RCC 7860 (cell line): Measurements from ENCODE around the gene GFOD1.
"Not testable (repeated sequence)": the region's sequence is repeated elsewhere in the genome, so short reads cannot be mapped to it uniquely, and the experiment has no call there.

Experiments used
- DNase-seq: peaks from one replicate; pipeline ENCODE4 v3.0.0-alpha.2; 2015; ENCODE audit warnings: low spot score
- FAIRE-seq: peaks from 2 replicates; lab custom pipeline; 2012; peaks lifted over from hg19 to GRCh38; lab: Jason Lieb, UNC

The GFOD1 gene

DNA sequence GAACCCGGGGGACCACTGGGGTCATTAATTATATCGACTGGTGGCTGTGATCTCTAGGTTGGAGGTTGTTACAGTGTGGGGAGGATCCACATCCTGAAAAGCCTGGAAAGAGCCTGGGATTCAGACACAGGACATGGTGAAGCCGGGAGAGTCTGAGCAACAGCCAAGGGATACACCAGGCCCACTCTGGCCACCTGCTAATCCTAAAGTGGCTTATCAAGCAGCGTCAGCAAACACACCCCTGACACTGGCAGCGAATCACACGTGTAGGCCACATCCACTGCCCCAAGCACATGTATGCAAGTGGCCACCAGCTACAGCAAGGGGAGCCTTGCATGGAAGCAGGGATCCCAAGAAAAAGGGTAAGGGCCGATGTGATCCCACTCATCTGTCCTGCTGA is 41.0 kb downstream of the GFOD1 start:
- FAIRE-seq (no peak), DNase-seq (no peak)

- no peak for FAIRE-seq
- DNase-seq = no peak
These were observed 41.7 kb downstream of the GFOD1 start for GRCh38 chr6:13445744-13446115.

DNA sequence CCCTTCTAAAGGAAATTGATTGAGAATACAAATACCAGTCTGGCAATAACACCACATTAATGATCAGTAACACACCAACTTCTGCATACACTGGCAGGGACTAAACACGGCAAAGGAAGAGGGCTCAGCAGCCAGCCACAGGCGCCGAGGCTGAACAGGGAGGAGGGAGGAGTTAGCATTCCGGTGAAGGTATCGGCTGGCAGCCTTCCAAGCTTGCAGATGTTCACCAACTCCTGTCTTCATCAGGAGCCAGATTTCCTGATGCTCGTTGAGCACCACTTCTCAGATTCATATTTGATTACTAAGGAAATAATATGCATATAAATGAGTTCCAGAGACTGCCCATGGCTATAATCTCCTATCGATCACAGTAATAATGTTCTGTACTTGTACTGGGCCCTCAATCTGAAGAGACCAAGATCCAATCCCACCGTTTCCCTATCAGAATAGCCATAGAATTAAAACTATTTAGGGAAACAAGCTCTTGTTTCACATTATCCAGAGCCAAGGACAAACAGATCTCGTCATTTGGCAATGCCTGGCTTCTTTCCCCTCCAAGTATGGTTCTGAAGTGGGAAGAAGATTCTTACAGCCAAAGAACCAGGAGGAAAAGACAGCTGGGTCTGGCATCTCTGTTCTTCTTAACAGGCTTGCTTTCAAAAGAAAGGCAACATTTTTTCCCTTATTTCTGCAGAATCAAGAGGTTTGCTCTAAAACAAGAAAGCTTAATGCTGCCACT is 42.2 kb downstream of the GFOD1 start:
- FAIRE-seq (no peak), DNase-seq (no peak)

DNA sequence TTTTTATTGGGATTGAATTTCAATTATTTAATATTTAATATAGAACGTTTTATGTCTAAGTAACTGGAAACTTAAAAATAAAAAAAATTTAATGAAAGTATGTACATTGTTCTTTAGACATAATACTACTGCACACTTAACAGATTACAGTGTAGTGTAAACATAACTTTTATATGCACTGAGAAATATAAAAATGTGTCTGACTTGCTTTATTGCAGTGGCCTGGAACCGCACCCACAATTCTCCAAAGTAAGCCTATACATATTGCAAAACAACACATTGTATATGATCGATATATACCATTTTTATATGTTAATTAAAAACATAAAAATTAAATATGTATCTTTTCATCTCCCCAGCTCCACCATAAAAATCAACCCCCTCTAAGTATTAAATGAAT is 42.8 kb downstream of the GFOD1 start:
- DNase-seq (no peak), FAIRE-seq (no peak)

DNA sequence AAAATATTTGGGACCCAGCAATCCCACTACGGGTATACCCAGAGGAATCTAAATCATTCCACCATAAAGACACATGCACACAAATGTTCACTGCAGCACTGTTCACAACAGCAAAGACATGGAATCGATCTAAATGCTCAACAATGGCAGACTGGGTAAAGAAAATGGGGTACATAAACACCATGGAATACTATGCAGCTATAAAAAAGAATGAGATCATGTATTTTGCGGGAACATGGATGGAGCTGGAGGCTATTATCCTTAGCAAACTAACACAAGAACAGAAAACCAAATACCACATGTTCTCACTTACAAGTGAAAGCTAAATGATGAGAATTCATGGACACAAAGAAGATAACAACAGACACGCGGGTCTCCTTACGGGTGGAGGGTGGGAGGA is 43.4 kb downstream of the GFOD1 start:
- not testable (repeated sequence) for FAIRE-seq, DNase-seq

DNA sequence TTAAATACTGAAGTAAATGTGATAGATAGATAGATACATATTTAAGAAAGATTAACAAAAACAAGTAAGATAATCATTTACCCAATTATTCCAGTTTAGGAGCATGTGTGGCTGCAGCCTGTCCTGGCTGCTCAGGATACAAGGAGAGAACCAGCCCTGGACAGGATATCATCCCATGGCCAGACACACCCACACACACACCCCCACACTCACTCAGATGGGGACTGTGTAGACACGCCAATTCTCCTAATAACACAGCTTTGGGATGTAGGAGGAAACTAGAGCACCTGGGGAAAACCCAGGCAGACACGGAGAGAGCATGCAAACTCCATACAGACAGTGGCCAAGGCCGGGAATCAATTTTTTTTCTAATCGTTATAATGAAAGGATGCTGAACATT is 45.6 kb downstream of the GFOD1 start:
- DNase-seq (no peak), FAIRE-seq (no peak)

GRCh38 chr6:13439644-13440043 is 47.8 kb downstream of the GFOD1 start:
- FAIRE-seq = no peak
- DNase-seq = no peak

DNA sequence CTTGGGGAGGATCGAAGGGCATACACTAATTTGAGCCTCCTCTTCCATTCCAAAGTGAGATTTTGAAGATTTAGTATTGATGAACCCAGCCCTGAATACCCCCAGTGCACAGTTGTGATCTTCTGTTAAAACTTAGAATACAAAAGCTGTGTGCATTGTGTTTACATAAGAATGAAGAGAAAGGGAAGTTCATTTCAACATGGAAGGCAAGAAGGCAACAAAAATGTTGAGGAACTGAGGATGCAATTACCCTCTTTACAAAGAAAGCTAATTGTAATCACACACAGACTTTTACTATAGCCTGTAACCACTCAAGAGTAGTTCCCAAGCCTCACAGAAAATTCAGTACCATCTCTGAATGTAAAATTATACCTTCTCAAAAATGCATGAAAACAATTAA is 49.3 kb downstream of the GFOD1 start:
- FAIRE-seq (no peak), DNase-seq (no peak)

- no peak for DNase-seq
- no peak for FAIRE-seq
These were observed 50.0 kb downstream of the GFOD1 start for GRCh38 chr6:13437218-13437996.

DNA sequence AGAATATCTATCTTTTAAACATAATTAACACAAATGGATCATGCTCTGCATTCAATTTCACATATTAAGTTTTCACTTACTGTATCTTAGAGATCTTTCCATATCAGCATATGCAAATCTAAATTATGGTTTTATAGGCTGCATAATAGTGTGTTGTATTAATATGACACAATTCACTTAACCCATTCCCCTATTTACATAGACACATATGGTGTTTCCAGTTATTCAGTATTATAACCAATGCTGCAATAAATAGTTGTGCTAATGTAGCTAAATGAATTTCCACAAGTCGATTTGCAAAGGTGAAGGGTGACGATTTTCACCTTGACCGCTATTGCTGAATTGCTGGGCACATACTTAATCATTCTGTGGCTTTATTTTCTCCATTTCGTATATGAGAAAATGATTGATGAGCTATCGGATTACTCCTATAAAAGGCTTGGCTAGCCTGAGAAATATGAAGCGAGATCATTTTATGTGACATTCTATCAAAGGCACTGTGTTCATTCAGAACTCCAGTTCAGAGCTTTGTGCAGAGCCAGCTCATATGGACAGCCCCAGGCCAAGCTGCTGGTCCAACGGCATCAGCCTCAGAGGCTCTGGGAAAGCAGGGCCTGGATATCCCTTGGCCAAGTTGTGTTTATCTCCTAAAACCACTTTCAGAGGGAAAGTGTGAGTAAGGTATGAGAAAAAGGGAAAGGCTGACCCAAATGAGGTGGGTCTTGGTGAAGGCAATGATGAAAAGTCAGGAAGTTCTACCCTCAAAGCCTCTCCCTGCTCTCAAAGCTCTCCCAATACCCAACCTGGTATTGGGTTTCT is 50.8 kb downstream of the GFOD1 start:
- no peak for FAIRE-seq
- no peak for DNase-seq

DNA sequence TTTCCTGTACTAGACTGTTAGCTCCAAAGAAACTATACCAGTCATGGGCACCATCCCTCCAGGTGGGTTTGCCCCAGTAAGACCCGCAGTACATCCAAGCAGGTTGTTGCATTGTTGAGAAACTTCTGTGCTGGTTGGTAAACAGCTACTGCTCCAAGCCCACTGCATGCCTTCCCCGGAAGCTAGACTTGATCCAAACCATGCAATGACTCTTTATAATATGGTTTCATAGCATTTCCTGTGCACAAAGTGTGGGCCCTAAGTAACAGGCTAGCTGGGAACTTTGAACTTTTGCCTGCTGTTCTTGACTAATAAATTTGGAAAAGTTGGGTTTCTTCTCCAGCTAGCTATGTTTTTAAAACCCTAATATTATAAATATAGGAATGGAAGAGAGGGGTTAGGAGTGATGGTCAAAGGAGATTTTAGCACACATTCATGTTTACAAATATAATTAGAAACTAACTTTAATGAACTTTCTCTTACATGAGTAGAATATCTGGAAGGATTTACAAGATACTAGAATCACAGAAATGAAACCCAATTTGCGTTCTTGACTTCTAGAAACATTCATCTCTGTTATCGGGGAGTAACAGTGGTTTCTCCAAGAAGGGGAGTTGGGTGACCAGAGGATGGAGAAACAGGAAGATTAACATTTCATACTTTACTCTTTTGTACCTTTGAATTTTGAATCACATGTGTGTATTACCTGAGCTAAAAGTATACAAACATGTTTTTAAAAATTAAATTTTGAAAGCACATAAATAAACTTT is 51.7 kb downstream of the GFOD1 start:
- FAIRE-seq (no peak), DNase-seq (no peak)

- no peak for DNase-seq
- FAIRE-seq = no peak
These were observed 52.6 kb downstream of the GFOD1 start for GRCh38 chr6:13434777-13435176.

GRCh38 chr6:13434135-13434775 is 53.1 kb downstream of the GFOD1 start:
- not testable (repeated sequence) for FAIRE-seq, DNase-seq

- FAIRE-seq = no peak
- DNase-seq = no peak
These were observed 53.7 kb downstream of the GFOD1 start for GRCh38 chr6:13433709-13434121.

DNA sequence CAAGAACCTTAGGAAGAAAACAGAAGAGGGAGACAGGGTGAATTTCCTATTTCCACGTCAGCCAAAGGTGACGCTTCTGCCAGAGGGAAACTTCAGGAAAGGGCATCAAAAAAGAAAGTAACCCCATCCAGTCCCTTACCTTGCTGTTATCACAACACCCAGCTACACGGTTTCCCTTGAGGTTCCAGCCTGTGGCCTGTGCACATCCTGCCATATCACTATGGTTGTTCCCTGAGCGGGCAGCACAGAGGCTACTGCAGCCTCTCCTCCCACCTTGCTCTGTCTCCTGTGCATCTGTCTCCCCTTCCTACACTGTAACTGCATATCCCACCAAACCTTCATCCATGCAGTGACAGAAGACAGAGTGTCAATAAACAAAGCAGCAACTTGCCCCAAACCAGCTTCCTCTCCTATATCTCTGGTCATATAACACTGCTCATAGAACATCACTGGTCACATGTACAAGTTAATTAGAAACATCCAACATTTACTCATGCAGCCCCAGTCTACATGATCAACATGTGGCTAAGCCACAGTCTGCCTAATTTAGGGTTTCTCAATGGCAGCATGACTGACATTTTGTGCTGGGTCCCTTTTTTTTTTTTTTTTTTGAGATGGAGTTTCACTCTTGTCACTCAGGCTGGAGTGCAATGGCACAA is 54.7 kb downstream of the GFOD1 start:
- FAIRE-seq = no peak
- no peak for DNase-seq

- DNase-seq (no peak), FAIRE-seq (no peak)
These were observed 55.4 kb downstream of the GFOD1 start for GRCh38 chr6:13431861-13432465.

DNA sequence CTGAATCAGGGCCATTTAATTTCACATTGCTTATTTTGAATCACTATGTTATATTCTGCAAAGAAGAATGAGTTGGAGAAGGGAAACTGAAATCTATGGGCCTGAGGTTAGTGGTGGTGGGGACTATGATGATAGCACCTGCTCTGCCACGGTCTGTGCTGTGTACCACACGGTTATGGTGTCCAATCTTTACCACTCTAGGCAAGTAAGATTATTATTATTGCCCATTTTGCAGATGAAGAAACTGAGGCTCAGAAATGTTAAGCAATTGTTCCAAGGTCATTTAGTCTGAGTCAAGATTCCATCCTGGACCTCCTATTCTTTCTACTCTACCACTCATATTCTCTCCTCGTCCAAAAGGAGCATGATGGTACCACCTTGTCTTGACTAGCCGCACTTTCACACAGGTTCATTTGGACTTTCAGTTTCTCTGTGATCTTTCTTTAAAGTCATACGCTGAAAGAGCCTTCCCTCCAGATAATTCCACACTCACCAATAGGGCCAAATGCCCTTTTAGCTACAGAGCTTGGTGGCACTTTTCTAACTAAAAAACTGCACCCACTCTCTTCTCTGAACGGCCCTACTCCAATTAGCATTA is 56.2 kb downstream of the GFOD1 start:
- DNase-seq (no peak), FAIRE-seq (no peak)

GRCh38 chr6:13429406-13429753 is 58.0 kb downstream of the GFOD1 start:
- no peak for FAIRE-seq
- no peak for DNase-seq
